H9 (cell line): Measurements from ENCODE around the gene NKX3-2. TPM values are rescaled to one million over a fixed set of nuclear protein-coding genes. Genes with fewer than 3 reads are reported as not detected.

Source experiments
- DNase-seq: peaks from one replicate; pipeline ENCODE4 v3.0.0-alpha.2; 2017
- H2AFZ ChIP-seq: one replicate; pipeline ENCODE4 v1.6.1; 2013; ENCODE audit warnings: mild to moderate bottlenecking, low read length, control low read depth, moderate library complexity
- H2AK5ac ChIP-seq: 2 replicates; pipeline ENCODE4 v1.6.1; 2013; ENCODE audit warnings: low read length, control low read depth, mixed read lengths; ENCODE audit not compliant: insufficient read length
- H2BK120ac ChIP-seq: one replicate; pipeline ENCODE4 v1.6.1; 2013; ENCODE audit warnings: low read depth, mild to moderate bottlenecking, low read length, control low read depth, inconsistent platforms; ENCODE audit not compliant: poor library complexity, severe bottlenecking
- H2BK12ac ChIP-seq: 2 replicates; pipeline ENCODE4 v1.6.1; 2013; ENCODE audit warnings: low read length, control low read depth, mixed read lengths, low read depth; ENCODE audit not compliant: insufficient read length
- H2BK15ac ChIP-seq: 2 replicates; pipeline ENCODE4 v1.6.1; 2013; ENCODE audit warnings: low read depth, low read length, control low read depth
- H2BK20ac ChIP-seq: one replicate; pipeline ENCODE4 v1.6.1; 2013; ENCODE audit warnings: low read depth, mild to moderate bottlenecking, low read length, control low read depth, inconsistent platforms; ENCODE audit not compliant: poor library complexity, severe bottlenecking
- H2BK5ac ChIP-seq: 2 replicates; pipeline ENCODE4 v1.6.1; 2013; ENCODE audit warnings: low read length, control low read depth, mixed read lengths; ENCODE audit not compliant: insufficient read length
- H3K14ac ChIP-seq: 2 replicates; pipeline ENCODE4 v1.6.1; 2013; ENCODE audit warnings: low read length, control low read depth; ENCODE audit not compliant: insufficient read depth
- H3K18ac ChIP-seq: 2 replicates; pipeline ENCODE4 v1.6.1; 2013; ENCODE audit warnings: low read depth, mild to moderate bottlenecking, mixed read lengths, low read length, control low read depth; ENCODE audit not compliant: insufficient read length
- H3K23ac ChIP-seq: 2 replicates; pipeline ENCODE4 v1.6.1; 2013; ENCODE audit warnings: low read length, control low read depth, mixed read lengths, low read depth; ENCODE audit not compliant: insufficient read length
- H3K23me2 ChIP-seq: 2 replicates; pipeline ENCODE4 v1.6.1; 2013; ENCODE audit warnings: low read depth, mild to moderate bottlenecking, mixed read lengths, low read length, control low read depth; ENCODE audit not compliant: insufficient read length, poor library complexity, severe bottlenecking
- H3K27ac ChIP-seq: 2 replicates; pipeline ENCODE4 v1.5.1; 2013; ENCODE audit warnings: low read length, control low read depth, mixed read lengths, low read depth; ENCODE audit not compliant: insufficient read length
- H3K27me3 ChIP-seq: 2 replicates; pipeline ENCODE4 v1.6.1; 2013; ENCODE audit warnings: low read length, control low read depth, inconsistent platforms; ENCODE audit not compliant: insufficient read depth
- H3K4ac ChIP-seq: 2 replicates; pipeline ENCODE4 v1.6.1; 2013; ENCODE audit warnings: low read depth, mild to moderate bottlenecking, control low read depth, inconsistent platforms, low read length, moderate library complexity
- H3K4me1 ChIP-seq: 2 replicates; pipeline ENCODE4 v1.6.1; 2013; ENCODE audit warnings: low read length, control low read depth, inconsistent platforms; ENCODE audit not compliant: insufficient read depth
- H3K4me2 ChIP-seq: 2 replicates; pipeline ENCODE4 v1.6.1; 2013; ENCODE audit warnings: low read length, control low read depth, mixed read lengths; ENCODE audit not compliant: insufficient read length, insufficient read depth
- H3K56ac ChIP-seq: 2 replicates; pipeline ENCODE4 v1.6.1; 2013; ENCODE audit warnings: low read depth, mild to moderate bottlenecking, mixed read lengths, low read length, control low read depth; ENCODE audit not compliant: insufficient read length
- H3K79me1 ChIP-seq: 2 replicates; pipeline ENCODE4 v1.6.1; 2013; ENCODE audit warnings: low read depth, mild to moderate bottlenecking, moderate library complexity, low read length, control low read depth, inconsistent platforms; ENCODE audit not compliant: insufficient read depth, poor library complexity, severe bottlenecking
- H3K79me2 ChIP-seq: 2 replicates; pipeline ENCODE4 v1.6.1; 2013; ENCODE audit warnings: low read length, control low read depth, inconsistent platforms; ENCODE audit not compliant: insufficient read depth
- H3K9ac ChIP-seq: 2 replicates; pipeline ENCODE4 v1.6.1; 2013; ENCODE audit warnings: low read length, control low read depth, mixed read lengths; ENCODE audit not compliant: insufficient read length; ENCODE audit errors: extremely low read depth
- H3K9me3 ChIP-seq: one replicate; pipeline ENCODE4 v1.6.1; 2013; ENCODE audit warnings: low read depth, low read length, inconsistent platforms; ENCODE audit not compliant: control insufficient read depth
- H3T11ph ChIP-seq: one replicate; pipeline ENCODE4 v1.6.1; 2013; ENCODE audit warnings: mild to moderate bottlenecking, low read length, control low read depth, inconsistent platforms
- H4K20me1 ChIP-seq: one replicate; pipeline ENCODE4 v1.6.1; 2013; ENCODE audit not compliant: control insufficient read depth, insufficient read length, insufficient read depth
- H4K5ac ChIP-seq: 2 replicates; pipeline ENCODE4 v1.6.1; 2013; ENCODE audit warnings: low read depth, mild to moderate bottlenecking, mixed read lengths, low read length, control low read depth; ENCODE audit not compliant: insufficient read length
- H4K8ac ChIP-seq: replicated peaks from 2 replicates; pipeline ENCODE4 v1.6.1; 2013; ENCODE audit warnings: low read length, control low read depth, mixed read lengths, low read depth; ENCODE audit not compliant: insufficient read length
- H4K91ac ChIP-seq: 2 replicates; pipeline ENCODE4 v1.6.1; 2013; ENCODE audit warnings: low read depth, mild to moderate bottlenecking, moderate library complexity, mixed read lengths, low read length, control low read depth; ENCODE audit not compliant: insufficient read length
- H3K27ac Mint-ChIP-seq, 3 experiments: 2 replicates in 2 of 3; 3 replicates in 1 of 3; pipeline ENCODE4 v1.8.0; 2020 to 2021; ENCODE audit warnings: mixed read lengths in 3 of 3, mild to moderate bottlenecking in 1 of 3, moderate library complexity in 1 of 3
- H3K27me3 Mint-ChIP-seq: 2 replicates; pipeline ENCODE4 v1.8.0; 2021; ENCODE audit warnings: low read depth, mild to moderate bottlenecking, moderate library complexity, mixed read lengths
- H3K36me3 Mint-ChIP-seq, 3 experiments: 2 replicates in 2 of 3; 3 replicates in 1 of 3; pipeline ENCODE4 v1.8.0; 2020 to 2021; ENCODE audit warnings: low read depth in 3 of 3, mixed read lengths in 3 of 3; ENCODE audit not compliant: insufficient read depth in 1 of 3
- H3K4me1 Mint-ChIP-seq, 2 experiments: 2 replicates each; pipeline ENCODE4 v1.8.0; 2020; ENCODE audit warnings: mixed read lengths in 2 of 2
- H3K4me3 Mint-ChIP-seq, 2 experiments: 2 replicates in 1 of 2; 3 replicates in 1 of 2; pipeline ENCODE4 v1.8.0; 2020 to 2021; ENCODE audit warnings: mild to moderate bottlenecking in 2 of 2, mixed read lengths in 2 of 2, moderate library complexity in 1 of 2
- H3K9me3 Mint-ChIP-seq, 2 experiments: 2 replicates in 1 of 2; 3 replicates in 1 of 2; pipeline ENCODE4 v1.8.0; 2020; ENCODE audit warnings: mild to moderate bottlenecking in 2 of 2, mixed read lengths in 2 of 2, moderate library complexity in 1 of 2
- CTCF ChIP-seq: fragments of 200-600 bp; sonication (generic); conservative IDR thresholded peaks from 3 replicates; pipeline ENCODE4 v1.8.0; 2021; ENCODE audit warnings: antibody characterized with exemption, mild to moderate bottlenecking
- WGBS: extraction: QIAGEN DNeasy Blood & Tissue Kit; methylation state at CpG from one replicate; pipeline ENCODE4 v1.1.7; 2013; ENCODE audit warnings: missing lambda C conversion rate, low lambda C conversion rate, mixed read lengths; ENCODE audit not compliant: insufficient read length; ENCODE audit errors: extremely low coverage; 5-methylcytosine and 5-hydroxymethylcytosine counted together
- total RNA-seq: library from RNA; stranded (reverse); gene quantifications from 2 replicates; pipeline ENCODE4 v1.2.1, GENCODE V29; 2021

Gene NKX3-2
- total RNA-seq, 1 experiment from 2014 or later: 1.9 TPM

DNA sequence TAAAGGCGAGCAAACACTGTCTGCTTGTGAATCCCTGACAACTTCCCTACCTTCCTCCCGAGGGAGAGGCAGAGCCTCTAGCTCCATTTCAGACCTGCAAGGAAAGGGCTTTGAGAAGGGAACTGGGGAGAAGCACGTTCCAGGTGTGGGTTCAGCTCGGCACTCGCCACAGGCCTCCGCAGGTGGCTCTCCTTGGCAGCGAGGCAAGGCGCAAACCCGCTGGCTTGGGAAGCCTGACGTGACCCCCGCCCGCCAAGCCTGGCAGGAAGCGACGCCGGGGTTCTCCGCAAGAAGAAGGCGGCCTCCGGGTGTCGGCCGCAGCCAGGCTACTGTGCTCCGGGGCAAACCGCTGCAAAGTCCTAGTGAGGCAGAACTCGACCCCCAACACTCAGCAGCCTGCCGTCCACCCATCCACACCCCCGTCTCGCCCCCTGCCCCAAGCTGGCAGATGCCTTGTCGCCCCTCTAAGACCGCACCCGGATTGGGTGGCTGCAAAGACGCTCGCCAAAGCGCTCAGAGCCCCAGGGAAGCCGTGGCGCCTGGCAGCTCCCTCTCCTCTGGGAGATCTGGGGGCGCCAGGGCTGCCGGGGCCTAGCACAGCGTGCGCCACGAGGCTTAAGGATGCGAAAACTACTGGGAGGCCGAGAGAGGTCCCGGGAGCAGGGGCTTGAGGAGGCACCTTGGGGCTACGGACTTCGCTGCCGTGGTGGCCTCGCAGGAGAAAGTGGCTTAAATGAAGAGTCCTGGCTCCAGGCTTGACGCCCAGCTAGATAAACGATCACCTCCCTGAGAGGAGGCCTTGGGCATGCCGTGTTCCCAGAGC lies 21.8 kb downstream of the NKX3-2 start:
- Mint-ChIP-seq H3K27ac (no peak overlapping the region), H3K4me1 (peaks cover 19 to 20% of the 10 kb centered on the region in 2 experiments), H3K27me3 (peaks cover 66% of the 10 kb centered on the region), H3K9me3 (peaks cover 10 to 15% of the 10 kb centered on the region in 2 experiments), H3K4me3 (peak overlapping the region; percentile 12 to 66; a peak in 4 of 5 replicates), H3K36me3 (peaks cover 11 to 13% (median 12%) of the 10 kb centered on the region in 3 experiments)
- Histone ChIP-seq H2AK5ac (no peak overlapping the region), H3K9ac (no peak overlapping the region), H3K18ac (no peak overlapping the region), H3K27ac (no peak overlapping the region), H3K4me1 (no peaks in the 10 kb centered on the region; the same call in 1 of the 2 replicates), H4K8ac (no peak overlapping the region), H3K23ac (no peak overlapping the region), H4K5ac (no peak overlapping the region), H3K9me3 (peaks cover 8% of the 10 kb centered on the region), H3K56ac (no peak overlapping the region), H2BK5ac (no peak overlapping the region), H3T11ph (no peak overlapping the region), H3K4ac (no peak overlapping the region), H3K14ac (no peak overlapping the region; the same call in 1 of the 2 replicates), H2BK15ac (no peak overlapping the region), H3K27me3 (peaks cover 62% of the 10 kb centered on the region), H2BK120ac (no peak overlapping the region), H4K20me1 (no peaks in the 10 kb centered on the region), H2BK20ac (no peak overlapping the region), H3K23me2 (peaks cover 7% of the 10 kb centered on the region), H3K4me2 (peak overlapping the region; percentile 79), H2BK12ac (no peak overlapping the region), H3K79me2 (no peaks in the 10 kb centered on the region), H2AFZ (no peak overlapping the region), H3K79me1 (no peaks in the 10 kb centered on the region), H4K91ac (no peak overlapping the region)
- WGBS: no CpG with 5 or more reads among the region's 49 CpGs
- DNase-seq: no peak
- no peak for TF ChIP-seq CTCF
